Small intestine (tissue), 7 donors: ENCODE measurements around the gene MINDY1. TPM values are rescaled to one million over a fixed set of nuclear protein-coding genes. Genes with fewer than 3 reads are reported as not detected.

Experiments used
- DNase-seq, 2 donors: peaks; one replicate each; pipeline versions ENCODE4 v3.0.0 to v3.0.0-alpha.2; 2013
- FAIRE-seq: peaks from 2 replicates; lab custom pipeline; 2012; peaks lifted over from hg19 to GRCh38; lab: Jason Lieb, UNC
- H3K27ac ChIP-seq, 3 donors: one replicate each; pipeline ENCODE4 v1.5.1; 2013; ENCODE audit warnings: low read length in 2 of 3, mild to moderate bottlenecking in 2 of 3, control low read depth in 1 of 3, inconsistent platforms in 1 of 3, low read depth in 1 of 3, moderate library complexity in 1 of 3
- H3K27me3 ChIP-seq, 3 donors: one replicate each; pipeline ENCODE4 v1.6.1; 2013; ENCODE audit warnings: low read length in 3 of 3, inconsistent platforms in 1 of 3; ENCODE audit not compliant: control insufficient read depth in 3 of 3, insufficient read depth in 3 of 3
- H3K36me3 ChIP-seq, 3 donors: one replicate each; pipeline ENCODE4 v1.6.1; 2013; ENCODE audit warnings: low read length in 3 of 3, inconsistent platforms in 1 of 3, low read depth in 1 of 3, mild to moderate bottlenecking in 1 of 3, moderate library complexity in 1 of 3; ENCODE audit not compliant: control insufficient read depth in 3 of 3, insufficient read depth in 2 of 3
- H3K4me1 ChIP-seq, 3 donors: one replicate each; pipeline ENCODE4 v1.6.1; 2013; ENCODE audit warnings: low read length in 2 of 3, inconsistent platforms in 1 of 3, low read depth in 1 of 3, mild to moderate bottlenecking in 1 of 3, moderate library complexity in 1 of 3; ENCODE audit not compliant: control insufficient read depth in 3 of 3, insufficient read depth in 2 of 3
- H3K4me3 ChIP-seq, 3 donors: one replicate each; pipeline ENCODE4 v1.5.1; 2013; ENCODE audit warnings: low read length in 3 of 3, control low read depth in 1 of 3, inconsistent platforms in 1 of 3, low read depth in 1 of 3, mild to moderate bottlenecking in 1 of 3, moderate library complexity in 1 of 3
- H3K9me3 ChIP-seq, 2 donors: one replicate each; pipeline ENCODE4 v1.6.1; 2013; ENCODE audit warnings: low read depth in 1 of 2, low read length in 1 of 2; ENCODE audit not compliant: control insufficient read depth in 2 of 2, insufficient read depth in 1 of 2
- WGBS, 3 donors: extraction: QIAGEN DNeasy Blood & Tissue Kit; methylation state at CpG; one replicate each; pipeline ENCODE4 v1.1.7; 2013; 5-methylcytosine and 5-hydroxymethylcytosine counted together
- polyA plus RNA-seq, 4 donors: library from polyadenylated mRNA; stranded (reverse) in 3 of 4; unstranded in 1 of 4; fragments of 200-250 nt in 3 of 4; fragments of 120-200 nt in 1 of 4; gene quantifications; one replicate each; pipeline versions ENCODE4 v1.2.1 to v1.2.3, GENCODE V29; 2013
- donor health status: healthy with polysubstance abuse.
- donor health status: control.
- donor health status: control.
- donor health status: Bipolar disorder and iron deficiency.
- donor health status: healthy.

Gene MINDY1
- polyA plus RNA-seq, 4 donors, result 9.5 to 24.0 (median 16.8) TPM

GRCh38 chr1:150969626-150970025, 37.1 kb downstream of the MINDY1 start:
- no peak overlapping the region for H3K27ac ChIP-seq
- FAIRE-seq (no peak), DNase-seq (no peak)
- 72 to 78% (median 77%) methylated on average over 3 of the region's 3 CpGs for WGBS, 3 donors
- H3K9me3 ChIP-seq, result no peaks in the 10 kb centered on the region
- H3K36me3 ChIP-seq, result peaks cover 8 to 72% (median 31%) of the 10 kb centered on the region in 3 donors
- H3K4me1 ChIP-seq, result peaks cover 0 to 39% (median 2%) of the 10 kb centered on the region in 3 donors
- H3K4me3 ChIP-seq, result no peak overlapping the region
- no peaks in the 10 kb centered on the region for H3K27me3 ChIP-seq

- H3K36me3 ChIP-seq, result peaks cover 14 to 82% (median 35%) of the 10 kb centered on the region in 3 donors
- H3K9me3 ChIP-seq, result no peaks in the 10 kb centered on the region
- WGBS, 3 donors, result 95% methylated on average over 4 of the region's 4 CpGs
- no peaks in the 10 kb centered on the region for H3K27me3 ChIP-seq
- H3K4me1 ChIP-seq, result peaks cover 0 to 37% (median 2%) of the 10 kb centered on the region in 3 donors
- FAIRE-seq (no peak), DNase-seq (no peak)
- no peak overlapping the region for H3K4me3 ChIP-seq
- H3K27ac ChIP-seq, result no peak overlapping the region
Measured at GRCh38 chr1:150968491-150968890, 38.2 kb downstream of the MINDY1 start.

- Histone ChIP-seq H3K36me3 (peaks cover 15 to 86% (median 38%) of the 10 kb centered on the region in 3 donors), H3K9me3 (no peaks in the 10 kb centered on the region), H3K27me3 (no peaks in the 10 kb centered on the region), H3K27ac (no peak overlapping the region), H3K4me1 (peaks cover 0 to 34% (median 2%) of the 10 kb centered on the region in 3 donors), H3K4me3 (no peak overlapping the region)
- DNase-seq (no peak), FAIRE-seq (no peak)
- WGBS, 3 donors, result 95 to 98% (median 98%) methylated on average over 13 of the region's 13 CpGs
Measured at GRCh38 chr1:150967936-150968335, 38.8 kb downstream of the MINDY1 start.

- WGBS, 3 donors, result 64 to 75% (median 69%) methylated on average over 6 of the region's 6 CpGs
- Histone ChIP-seq H3K27ac (no peak overlapping the region), H3K36me3 (peaks cover 26 to 87% (median 41%) of the 10 kb centered on the region in 3 donors), H3K4me3 (no peak overlapping the region), H3K9me3 (no peaks in the 10 kb centered on the region), H3K27me3 (no peaks in the 10 kb centered on the region), H3K4me1 (peaks cover 0 to 15% (median 0%) of the 10 kb centered on the region in 3 donors)
- FAIRE-seq, result no peak
- DNase-seq, result no peak
Measured at GRCh38 chr1:150966011-150966410, 40.7 kb downstream of the MINDY1 start.

GRCh38 chr1:150965605-150966004, 41.1 kb downstream of the MINDY1 start:
- H3K4me1 ChIP-seq, result peaks cover 0 to 11% (median 0%) of the 10 kb centered on the region in 3 donors
- FAIRE-seq (no peak), DNase-seq (no peak)
- no peak overlapping the region for H3K4me3 ChIP-seq
- H3K27ac ChIP-seq, result no peak overlapping the region
- H3K36me3 ChIP-seq, result peaks cover 30 to 87% (median 41%) of the 10 kb centered on the region in 3 donors
- WGBS, 3 donors, result 86 to 91% (median 88%) methylated on average over 4 of the region's 4 CpGs
- H3K27me3 ChIP-seq, result no peaks in the 10 kb centered on the region
- no peaks in the 10 kb centered on the region for H3K9me3 ChIP-seq

GRCh38 chr1:150964164-150964489, 42.6 kb downstream of the MINDY1 start:
- FAIRE-seq, result no peak
- 82 to 88% (median 83%) methylated on average over 5 of the region's 5 CpGs for WGBS, 3 donors
- H3K36me3 ChIP-seq, result peaks cover 38 to 87% (median 47%) of the 10 kb centered on the region in 3 donors

GRCh38 chr1:150963321-150964163, 43.2 kb downstream of the MINDY1 start:
- H3K4me3 ChIP-seq, result no peak overlapping the region
- 86 to 92% (median 90%) methylated on average over 10 of the region's 10 CpGs for WGBS, 3 donors
- peaks cover 38 to 82% (median 43%) of the 10 kb centered on the region in 3 donors for H3K36me3 ChIP-seq
- no peaks in the 10 kb centered on the region for H3K9me3 ChIP-seq
- H3K4me1 ChIP-seq, result no peaks in the 10 kb centered on the region
- no peak for FAIRE-seq
- no peak overlapping the region for H3K27ac ChIP-seq
- no peaks in the 10 kb centered on the region for H3K27me3 ChIP-seq
- no peak for DNase-seq

More at GRCh38 chr1:150964164-150964489, 42.6 kb downstream of the MINDY1 start:
- H3K4me3 ChIP-seq, result no peak overlapping the region
- DNase-seq, result no peak
- no peaks in the 10 kb centered on the region for H3K27me3 ChIP-seq
- H3K27ac ChIP-seq, result no peak overlapping the region
- no peaks in the 10 kb centered on the region for H3K9me3 ChIP-seq
- no peaks in the 10 kb centered on the region for H3K4me1 ChIP-seq

- DNase-seq (no peak), FAIRE-seq (no peak)
- WGBS, 3 donors, result 64 to 66% (median 66%) methylated on average over 4 of the region's 4 CpGs
- Histone ChIP-seq H3K36me3 (peaks cover 30 to 78% (median 31%) of the 10 kb centered on the region in 3 donors), H3K27ac (no peak overlapping the region), H3K9me3 (no peaks in the 10 kb centered on the region), H3K4me3 (no peak overlapping the region), H3K27me3 (no peaks in the 10 kb centered on the region), H3K4me1 (no peaks in the 10 kb centered on the region)
Measured at GRCh38 chr1:150961756-150962155, 44.9 kb downstream of the MINDY1 start.
